CD14-positive monocyte (primary cell): Measurements from ENCODE around the gene SYNE1. TPM values are rescaled to one million over a fixed set of nuclear protein-coding genes. Genes with fewer than 3 reads are reported as not detected.
A peak's percentile ranks its signal among the peaks of the same experiment; 100 is the strongest.

Experiments used
- DNase-seq, 3 donors: peaks; one replicate each; pipeline ENCODE4 v3.0.0-alpha.2; 2011 to 2022
- H2AFZ ChIP-seq: 2 replicates; pipeline ENCODE4 v1.6.0; 2012; ENCODE audit warnings: mild to moderate bottlenecking, low read depth, low read length, inconsistent platforms; ENCODE audit not compliant: insufficient read depth, poor library complexity, severe bottlenecking
- H3K27ac ChIP-seq, 2 donors: 1 replicate in 1 of 2; 2 replicates in 1 of 2; pipeline ENCODE4 v1.5.1; 2012 to 2013; ENCODE audit warnings: low read length in 2 of 2, control low read depth in 1 of 2, inconsistent platforms in 1 of 2, low read depth in 1 of 2, mild to moderate bottlenecking in 1 of 2
- H3K27me3 ChIP-seq, 2 donors: one replicate each; pipeline versions ENCODE4 v1.6.0 to v1.6.1; 2011 to 2013; ENCODE audit warnings: low read length in 2 of 2; ENCODE audit not compliant: control insufficient read depth in 2 of 2, insufficient read depth in 2 of 2
- H3K36me3 ChIP-seq, 2 donors: replicated peaks in 1 of 2; 1 replicate in 1 of 2; 2 replicates in 1 of 2; pipeline versions ENCODE4 v1.5.1 to v1.6.1; 2012 to 2013; ENCODE audit warnings: low read length in 2 of 2, control low read depth in 1 of 2, inconsistent platforms in 1 of 2, mild to moderate bottlenecking in 1 of 2; ENCODE audit not compliant: insufficient read depth in 2 of 2, control insufficient read depth in 1 of 2
- H3K4me1 ChIP-seq, 2 donors: 1 replicate in 1 of 2; 2 replicates in 1 of 2; pipeline versions ENCODE4 v1.5.1 to v1.6.1; 2012 to 2013; ENCODE audit warnings: low read length in 2 of 2, control low read depth in 1 of 2, inconsistent platforms in 1 of 2, mild to moderate bottlenecking in 1 of 2, moderate library complexity in 1 of 2; ENCODE audit not compliant: insufficient read depth in 2 of 2, control insufficient read depth in 1 of 2
- H3K4me2 ChIP-seq: replicated peaks from 2 replicates; pipeline ENCODE3; 2012; ENCODE audit warnings: low read length, moderate library complexity, mild to moderate bottlenecking; ENCODE audit not compliant: poor library complexity, severe bottlenecking; ENCODE audit errors: extremely low read depth
- H3K4me3 ChIP-seq, 3 experiments: fragments of 200-600 bp in 1 of 3; sonication (generic) in 1 of 3; replicated peaks in 1 of 3; 1 replicate in 2 of 3; 2 replicates in 1 of 3; pipeline ENCODE4 v1.5.1; 2011 to 2013; ENCODE audit warnings: low read length in 3 of 3, mild to moderate bottlenecking in 3 of 3, control low read depth in 2 of 3, low read depth in 2 of 3, inconsistent platforms in 1 of 3, moderate library complexity in 1 of 3
- H3K79me2 ChIP-seq: 2 replicates; pipeline ENCODE4 v1.6.0; 2012; ENCODE audit warnings: mild to moderate bottlenecking, control low read depth, inconsistent platforms, low read length, moderate library complexity; ENCODE audit not compliant: insufficient read depth
- H3K9ac ChIP-seq: 2 replicates; pipeline ENCODE4 v1.6.0; 2017; ENCODE audit warnings: low read length, mild to moderate bottlenecking; ENCODE audit not compliant: insufficient read depth, poor library complexity, severe bottlenecking
- H3K9me3 ChIP-seq, 2 donors: replicated peaks in 1 of 2; 1 replicate in 1 of 2; 2 replicates in 1 of 2; pipeline versions ENCODE4 v1.5.1 to v1.6.1; 2012 to 2013; ENCODE audit warnings: low read length in 2 of 2, control low read depth in 1 of 2; ENCODE audit not compliant: control insufficient read depth in 1 of 2, insufficient read depth in 1 of 2
- H4K20me1 ChIP-seq: 2 replicates; pipeline ENCODE4 v1.6.0; 2012; ENCODE audit warnings: mild to moderate bottlenecking, low read length, control low read depth, moderate library complexity; ENCODE audit not compliant: insufficient read depth
- H3K27ac Mint-ChIP-seq, 7 donors: one replicate each; pipeline ENCODE4 v1.8.0; 2020; ENCODE audit warnings: mild to moderate bottlenecking in 7 of 7, mixed read lengths in 7 of 7, moderate library complexity in 6 of 7, inconsistent platforms in 2 of 7
- H3K27me3 Mint-ChIP-seq, 3 donors: one replicate each; pipeline ENCODE4 v1.8.0; 2021 to 2022; ENCODE audit warnings: low read depth in 3 of 3, mild to moderate bottlenecking in 3 of 3, mixed read lengths in 3 of 3, moderate library complexity in 3 of 3, inconsistent platforms in 1 of 3
- H3K36me3 Mint-ChIP-seq, 2 donors: one replicate each; pipeline ENCODE4 v1.8.0; 2020; ENCODE audit warnings: mixed read lengths in 2 of 2, inconsistent platforms in 1 of 2, mild to moderate bottlenecking in 1 of 2
- H3K4me1 Mint-ChIP-seq: one replicate; pipeline ENCODE4 v1.8.0; 2020; ENCODE audit warnings: mild to moderate bottlenecking, mixed read lengths
- H3K4me3 Mint-ChIP-seq, 2 donors: one replicate each; pipeline ENCODE4 v1.8.0; 2020; ENCODE audit warnings: mild to moderate bottlenecking in 2 of 2, mixed read lengths in 2 of 2, moderate library complexity in 1 of 2
- H3K9me3 Mint-ChIP-seq, 7 donors: one replicate each; pipeline ENCODE4 v1.8.0; 2020 to 2022; ENCODE audit warnings: mixed read lengths in 7 of 7, mild to moderate bottlenecking in 6 of 7, moderate library complexity in 6 of 7, inconsistent platforms in 2 of 7
- CTCF ChIP-seq: fragments of 200-600 bp; IDR thresholded peaks from one replicate; pipeline ENCODE4 v1.8.0; 2022; ENCODE audit warnings: antibody characterized with exemption, mild to moderate bottlenecking
- WGBS: methylation state at CpG from one replicate; pipeline ENCODE4 v1.1.5; 2013; ENCODE audit warnings: missing lambda C conversion rate; ENCODE audit not compliant: insufficient coverage; 5-methylcytosine and 5-hydroxymethylcytosine counted together
- intact Hi-C, 2 donors: fragments of 100-400 bp; cut with micrococcal nuclease; formaldehyde crosslinking; loops; one replicate each; pipeline versions ENCODE4 v1.15.0 to v1.15.1; 2023
- polyA plus RNA-seq, 3 donors: library from polyadenylated mRNA; depleted of rRNA in 1 of 3; unstranded in 2 of 3; stranded (reverse) in 1 of 3; fragments of 300-500 nt in 2 of 3; fragments of >200 nt in 1 of 3; fragmentation: Illumina TruSeq in 2 of 3; gene quantifications; 1 replicate in 2 of 3; 2 replicates in 1 of 3; pipeline ENCODE4 v1.2.3, GENCODE V29; 2012 to 2021

Gene SYNE1
- polyA plus RNA-seq, 3 donors, result 3.7 to 24.5 (median 8.1) TPM

GRCh38 chr6:152118224-152118623, 518.9 kb downstream of the SYNE1 start:
- TF ChIP-seq CTCF, result no peak
- H3K27me3 Mint-ChIP-seq, result peaks cover 0 to 3% (median 0%) of the 10 kb centered on the region in 3 donors
- Histone ChIP-seq H3K4me3 (no peak overlapping the region), H3K4me1 (no peaks in the 10 kb centered on the region), H4K20me1 (no peaks in the 10 kb centered on the region), H3K79me2 (no peaks in the 10 kb centered on the region), H2AFZ (no peak overlapping the region), H3K27ac (no peak overlapping the region), H3K27me3 (no peaks in the 10 kb centered on the region), H3K9ac (no peak overlapping the region), H3K36me3 (peaks cover 17 to 37% of the 10 kb centered on the region in 2 donors), H3K4me2 (no peak overlapping the region), H3K9me3 (no peaks in the 10 kb centered on the region)
- H3K36me3 Mint-ChIP-seq, result peaks cover 32 to 34% of the 10 kb centered on the region in 2 donors
- no CpG with 5 or more reads among the region's 3 CpGs for WGBS
- no peak overlapping the region for H3K4me3 Mint-ChIP-seq
- H3K9me3 Mint-ChIP-seq, result peaks cover 0 to 4% (median 2%) of the 10 kb centered on the region in 7 donors
- H3K27ac Mint-ChIP-seq, result peak overlapping the region in 1 of 7 donors; percentile 77
- no peaks in the 10 kb centered on the region for H3K4me1 Mint-ChIP-seq
- no peak for DNase-seq
- intact Hi-C loops, result no loop called here

- H2AFZ ChIP-seq, result no peak overlapping the region
Measured at GRCh38 chr6:152117156-152118133, 519.7 kb downstream of the SYNE1 start.

More at GRCh38 chr6:152117156-152118133, 519.7 kb downstream of the SYNE1 start:
- TF ChIP-seq CTCF, result no peak
- no peak for DNase-seq
- H3K27me3 Mint-ChIP-seq, result peaks cover 0 to 4% (median 3%) of the 10 kb centered on the region in 3 donors
- H3K27ac ChIP-seq, result no peak overlapping the region
- intact Hi-C loops, result no loop called here
- H3K4me3 Mint-ChIP-seq, result no peak overlapping the region
- WGBS, result 97% methylated on average over 5 of the region's 9 CpGs
- no peak overlapping the region for H3K4me3 ChIP-seq
- no peaks in the 10 kb centered on the region for H4K20me1 ChIP-seq
- H3K4me2 ChIP-seq, result no peak overlapping the region
- no peaks in the 10 kb centered on the region for H3K79me2 ChIP-seq
- peaks cover 2 to 4% of the 10 kb centered on the region in 2 donors for H3K4me1 ChIP-seq
- peaks cover 5% of the 10 kb centered on the region for H3K4me1 Mint-ChIP-seq
- H3K36me3 Mint-ChIP-seq, result peaks cover 30 to 33% of the 10 kb centered on the region in 2 donors
- H3K27me3 ChIP-seq, result no peaks in the 10 kb centered on the region
- H3K27ac Mint-ChIP-seq, result peak overlapping the region in 1 of 7 donors; percentile 64
- no peak overlapping the region for H3K9ac ChIP-seq
- no peaks in the 10 kb centered on the region for H3K9me3 ChIP-seq
- peaks cover 0 to 5% (median 2%) of the 10 kb centered on the region in 7 donors for H3K9me3 Mint-ChIP-seq
- H3K36me3 ChIP-seq, result peaks cover 15 to 30% of the 10 kb centered on the region in 2 donors
